DMS79 treated with DMSO at 0.1 percent for 48 hours (cell line): ENCODE data around the gene AHDC1.
A peak's percentile ranks its signal among the peaks of the same experiment; 100 is the strongest.

Experiments used
- DNase-seq: peaks from one replicate; lab custom pipeline; 2025; lab: John Stamatoyannopoulos, UW

Gene AHDC1

DNA sequence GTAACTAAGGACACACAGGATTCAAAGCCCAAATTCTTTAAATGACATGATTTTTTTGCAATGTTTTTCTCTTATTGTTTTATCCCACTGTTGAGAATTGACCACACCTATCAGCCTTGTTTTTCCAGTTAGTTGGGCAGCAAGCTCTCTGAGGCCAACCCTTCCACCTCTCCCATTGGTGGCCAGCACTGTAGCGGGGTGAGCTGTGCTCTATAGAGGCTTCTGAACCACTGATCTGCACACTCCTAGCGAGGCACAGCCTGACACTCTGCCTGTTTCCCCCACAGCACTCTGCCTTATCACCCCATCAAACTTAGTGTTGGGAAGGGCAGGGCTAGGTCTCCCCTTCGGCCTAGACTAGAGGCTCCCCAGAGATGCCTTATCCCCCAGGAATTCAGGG, 19.5 kb downstream of the AHDC1 start:
- no peak for DNase-seq

DNA sequence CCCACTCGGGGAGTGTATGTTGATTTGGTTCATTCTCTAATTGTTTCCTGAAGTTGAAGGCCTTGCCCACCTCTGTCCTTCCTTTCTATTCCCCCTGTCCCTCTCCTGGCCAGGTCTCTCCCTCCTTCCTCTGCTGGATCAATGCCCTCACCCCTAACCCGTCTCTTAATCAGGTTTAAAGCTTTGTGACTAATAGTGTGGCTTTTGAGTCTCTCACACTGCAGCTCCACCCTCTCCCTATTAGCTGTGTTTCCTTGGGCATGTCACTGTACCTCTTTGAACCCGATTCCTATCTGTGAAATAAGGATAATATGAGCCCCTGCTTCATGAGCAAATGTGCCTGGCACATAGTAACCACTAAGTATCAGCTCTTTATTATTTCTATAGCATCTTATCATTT, 20.5 kb downstream of the AHDC1 start:
- DNase-seq, result no peak

DNA sequence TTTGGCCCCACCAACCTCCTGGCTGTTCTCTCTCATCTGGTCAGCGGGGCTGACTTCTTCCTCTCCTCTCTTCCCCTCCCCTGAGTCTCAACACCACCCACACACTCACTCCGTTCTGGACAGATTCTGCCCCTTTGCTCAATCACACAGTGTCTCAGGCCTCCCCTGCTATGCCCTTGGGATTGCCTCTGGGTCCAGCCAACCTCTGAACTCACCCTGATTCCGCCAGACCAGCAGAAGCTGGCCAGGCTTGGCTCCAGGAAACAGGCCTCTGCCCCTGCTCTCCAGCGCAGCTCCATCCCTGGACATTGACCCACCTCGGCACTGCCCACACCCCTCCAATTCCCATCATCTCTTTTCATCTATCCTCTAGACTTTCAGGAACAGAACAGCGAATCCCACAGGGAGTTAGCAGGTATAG, 22.1 kb downstream of the AHDC1 start:
- DNase-seq, result no peak

DNA sequence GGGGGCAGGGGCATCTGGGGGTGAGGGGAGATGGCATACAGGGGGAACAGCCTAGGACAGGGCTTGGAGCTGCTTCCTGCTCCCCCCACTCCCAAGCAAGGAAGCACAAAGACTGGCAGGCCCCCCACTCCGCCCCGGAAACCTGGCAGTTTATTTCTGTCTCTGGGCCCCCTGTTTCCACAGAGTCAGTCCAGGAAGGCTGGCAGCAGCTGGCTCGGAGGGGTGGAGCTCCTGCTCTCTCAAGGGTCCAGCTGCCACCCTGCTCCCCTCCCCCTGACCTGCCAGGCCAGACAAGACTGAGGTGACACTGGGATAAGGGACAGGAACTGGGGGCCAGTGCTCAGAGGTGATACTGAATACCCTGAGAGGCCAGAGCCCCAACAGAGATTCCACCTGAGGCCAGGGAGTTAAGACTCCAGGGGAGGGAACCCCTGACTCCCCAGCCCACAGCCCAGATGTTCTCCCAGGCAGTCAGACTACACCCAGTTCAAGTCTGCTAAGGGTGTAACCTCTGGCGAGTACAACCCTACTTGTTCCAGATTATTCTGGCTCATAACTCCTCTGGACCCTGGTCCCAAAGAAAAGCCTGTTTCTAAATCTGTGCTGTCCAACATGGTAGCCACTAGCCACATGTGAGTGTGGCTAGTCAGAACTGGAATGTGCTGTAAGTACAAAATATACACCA, 26.3 kb downstream of the AHDC1 start:
- DNase-seq, result no peak

DNA sequence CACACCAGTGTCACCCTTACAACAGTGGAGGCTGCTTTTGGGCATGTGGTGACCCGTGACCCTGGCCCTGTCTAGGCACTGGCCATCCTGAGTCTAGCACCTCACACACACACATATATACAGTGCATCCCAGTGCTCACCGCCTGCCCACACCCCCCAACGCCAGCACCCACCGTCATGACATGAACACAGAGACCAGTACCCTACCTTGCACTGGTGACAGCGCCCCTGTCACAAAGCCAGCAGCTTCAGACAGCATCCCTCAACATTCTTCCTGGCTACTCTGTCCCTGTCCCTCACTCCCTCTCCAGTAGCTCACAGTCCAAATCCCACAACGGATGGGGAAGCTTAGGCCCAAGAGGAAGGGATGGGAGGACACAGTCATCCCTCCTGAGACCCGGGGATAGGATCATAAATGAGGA, 27.1 kb downstream of the AHDC1 start:
- no peak for DNase-seq

DNA sequence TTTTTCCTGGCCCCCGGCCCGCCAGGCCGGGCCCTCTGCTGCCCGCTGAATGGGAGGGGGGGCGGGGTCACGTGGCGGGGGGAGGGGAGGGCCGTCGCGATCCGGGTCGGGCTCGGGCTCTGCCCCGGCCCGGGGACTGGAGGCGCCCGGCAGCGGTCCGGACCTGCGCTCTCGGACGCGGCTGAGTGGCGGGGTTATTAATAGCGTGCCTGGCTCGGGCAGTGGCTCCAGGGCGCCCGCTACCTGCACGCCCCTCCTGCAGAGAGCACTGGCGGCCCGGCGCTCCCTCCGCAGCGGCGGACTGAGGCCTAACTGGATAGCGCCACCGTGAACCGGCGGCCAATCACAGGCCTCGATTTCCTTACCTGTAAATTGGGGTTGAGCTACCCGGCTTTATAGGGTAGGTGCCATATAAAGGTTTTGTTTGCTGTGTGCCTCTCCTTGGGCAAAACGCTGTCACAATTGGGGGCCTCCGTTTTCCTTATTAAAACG, 28.1 kb downstream of the AHDC1 start:
- peak; percentile 75 for DNase-seq

DNA sequence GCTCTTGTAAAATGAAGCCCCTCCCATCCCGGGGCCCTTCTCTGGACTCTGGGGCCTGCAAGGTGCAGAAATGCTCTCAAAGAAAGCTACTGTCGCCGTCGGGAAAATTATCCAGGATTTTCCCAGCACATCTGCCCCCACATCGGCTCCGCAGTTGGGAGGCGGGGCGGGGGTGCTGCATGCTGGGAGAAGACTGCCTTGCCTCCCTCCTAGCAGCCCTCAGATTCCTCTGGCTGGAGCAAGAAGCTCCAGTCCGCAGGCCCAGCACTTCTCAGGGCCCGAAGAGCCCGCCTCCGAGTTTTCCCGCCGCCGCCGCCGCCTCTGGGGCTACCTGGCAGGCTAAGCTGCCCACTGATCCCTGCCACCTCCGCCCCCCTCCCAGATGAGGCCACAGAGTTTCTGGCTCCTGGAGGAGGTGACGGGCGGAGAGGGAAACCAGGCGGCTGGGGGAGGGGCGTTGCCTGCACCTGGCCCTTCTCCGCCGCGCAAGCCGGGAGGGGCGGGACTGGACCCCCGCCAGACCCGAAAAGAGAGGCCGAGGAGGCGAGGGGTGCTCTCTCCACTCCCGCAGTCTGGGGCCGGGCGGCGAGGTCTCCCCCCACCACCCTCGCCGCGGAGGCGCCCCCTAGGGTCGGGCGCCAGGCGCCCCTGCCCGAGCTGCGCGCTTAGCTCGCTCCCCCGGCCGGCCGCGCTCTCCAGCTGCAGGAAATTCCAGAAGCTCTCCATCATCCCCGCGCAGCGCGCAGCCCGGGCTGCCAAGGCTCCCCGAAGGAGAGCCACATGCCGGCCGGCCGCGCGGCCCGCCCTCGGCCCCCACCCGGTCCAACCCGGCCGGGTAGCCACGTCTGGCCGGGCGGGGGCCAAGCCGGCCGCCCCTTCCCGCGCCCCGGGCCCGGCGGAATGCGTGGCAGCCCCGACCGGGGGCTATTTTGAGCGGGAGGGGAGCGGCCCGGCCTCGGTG, 28.8 kb downstream of the AHDC1 start:
- peak; percentile 93 for DNase-seq

DNA sequence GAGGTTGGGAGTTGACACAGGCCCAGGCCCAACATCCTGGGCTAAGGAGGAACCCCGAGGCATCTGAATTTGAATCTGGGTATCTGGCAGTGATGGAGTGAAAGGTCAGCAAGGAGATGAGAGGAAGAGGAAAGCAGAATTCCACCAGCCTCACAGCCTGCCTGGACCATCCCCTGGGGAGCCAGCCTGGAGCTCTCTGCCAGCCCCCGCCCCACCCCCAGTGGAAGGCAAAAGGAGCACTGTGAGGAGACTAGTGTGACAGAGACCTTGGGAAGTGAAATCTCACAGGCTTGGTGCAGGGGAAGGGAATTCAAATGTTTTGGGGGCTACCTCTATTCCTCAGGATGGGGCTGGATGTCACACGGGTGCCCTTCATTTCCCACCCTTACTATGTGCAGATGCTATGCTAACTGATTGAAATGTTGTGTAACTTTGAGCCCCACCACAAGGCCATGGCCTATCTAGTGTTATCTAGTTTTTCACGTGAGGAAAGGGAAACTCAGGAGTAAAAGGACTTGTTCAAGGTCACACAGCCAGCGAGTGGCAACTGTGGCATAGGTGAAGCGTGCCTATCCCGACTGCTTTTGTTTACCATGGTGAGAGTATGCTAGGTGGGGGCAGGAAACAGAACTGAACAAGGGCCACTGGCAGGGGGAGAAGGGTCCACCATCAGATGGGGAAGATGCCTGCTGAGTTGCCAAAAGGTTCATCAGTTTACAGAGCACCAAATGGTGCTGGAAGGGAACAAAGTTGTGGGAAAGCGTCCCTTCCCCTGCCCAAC, 29.8 kb downstream of the AHDC1 start:
- no peak for DNase-seq

DNA sequence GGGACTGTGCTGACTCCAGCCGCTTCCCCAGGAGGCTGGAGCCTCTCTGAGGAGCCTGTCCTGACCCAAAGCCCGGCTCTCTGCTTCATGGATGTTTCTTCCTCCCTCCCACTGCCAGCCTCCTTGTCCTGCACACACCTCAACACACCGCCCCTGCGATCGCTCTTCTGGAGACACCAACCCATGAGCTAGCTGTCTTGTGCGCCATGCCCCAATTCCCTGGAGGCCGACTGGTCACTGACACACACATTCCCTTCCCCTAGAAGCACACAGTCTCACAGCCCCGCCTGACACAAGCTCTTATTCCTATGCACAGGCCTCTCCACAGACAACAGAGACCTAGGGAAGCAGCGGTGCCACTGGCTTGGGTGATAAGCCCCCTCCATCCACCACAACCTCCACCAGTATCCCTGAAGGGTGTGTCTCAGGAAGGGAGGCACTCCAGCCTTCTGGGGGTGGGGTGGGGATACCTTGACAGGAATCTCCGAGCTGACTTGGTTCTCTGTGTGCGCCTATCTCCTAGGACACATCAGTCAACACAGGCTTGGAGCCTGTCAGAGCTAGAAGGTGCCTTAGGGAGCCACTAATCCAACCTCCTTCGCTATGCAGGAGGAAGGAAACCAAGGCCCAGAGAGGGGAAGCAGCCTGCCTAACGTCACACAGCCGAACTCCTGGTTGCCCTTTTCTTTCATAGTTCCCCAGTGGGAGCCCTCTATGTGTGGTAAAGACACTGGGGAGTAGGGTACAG, 31.1 kb downstream of the AHDC1 start:
- peak; percentile 33 for DNase-seq

DNA sequence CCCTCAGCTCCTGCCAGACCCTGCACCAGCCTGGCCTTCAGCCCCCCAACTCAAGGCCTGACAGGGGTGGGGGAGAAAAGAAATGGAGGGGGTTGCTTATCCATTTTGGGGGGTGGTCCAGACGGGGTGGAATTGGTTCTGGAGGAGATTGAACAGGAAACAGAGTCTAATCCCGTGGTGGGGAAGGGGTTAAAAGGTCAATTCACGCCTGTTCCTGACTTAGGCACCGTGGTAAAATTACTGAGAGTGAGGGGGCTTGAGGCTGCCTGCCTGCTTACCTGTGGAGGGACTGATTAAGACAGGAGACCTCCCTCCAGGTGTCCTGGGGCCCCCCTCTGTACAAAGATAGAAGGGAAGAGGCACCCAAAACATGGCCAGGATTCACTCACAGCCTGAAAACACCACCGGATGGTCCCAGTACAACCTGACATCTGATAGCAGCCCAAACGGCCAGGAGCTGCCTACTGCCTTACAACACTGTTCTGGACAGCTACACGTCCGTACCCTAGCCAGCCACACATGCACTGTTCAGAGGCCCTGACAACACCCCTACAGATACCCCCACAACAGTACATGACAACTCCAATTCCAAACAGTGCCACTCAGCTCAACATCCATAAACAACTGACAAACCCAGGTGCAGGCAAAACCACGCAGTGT, 31.8 kb downstream of the AHDC1 start:
- DNase-seq, result no peak

DNA sequence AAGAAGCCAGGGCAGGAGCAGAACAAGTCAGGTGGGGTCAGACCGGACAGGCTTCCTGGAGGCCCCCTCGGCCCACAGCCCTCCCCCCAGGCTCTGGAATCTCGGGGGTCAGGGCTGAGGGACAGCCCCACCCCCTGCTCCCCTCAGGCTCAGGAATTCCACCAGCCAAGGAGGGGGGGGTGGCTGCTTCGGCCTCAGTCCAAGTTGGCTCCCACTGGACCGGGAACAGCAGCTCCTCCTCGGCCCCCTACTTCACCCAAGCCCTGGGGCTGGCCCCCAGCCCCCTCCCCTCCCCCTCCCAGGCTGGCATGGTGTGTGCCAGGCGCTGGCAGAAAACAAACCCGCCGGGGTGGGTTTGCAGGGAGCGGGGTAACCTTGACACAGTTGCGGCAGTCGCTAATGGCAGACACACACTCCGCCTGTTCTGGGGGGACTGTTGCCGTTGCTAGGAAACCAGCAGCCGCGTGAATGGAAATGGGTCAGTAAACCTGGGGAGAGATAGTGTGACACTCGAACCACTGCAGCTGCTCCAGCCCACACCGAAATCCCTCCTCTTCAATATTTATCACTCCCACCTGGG, 32.4 kb downstream of the AHDC1 start:
- peak; percentile 66 for DNase-seq

DNA sequence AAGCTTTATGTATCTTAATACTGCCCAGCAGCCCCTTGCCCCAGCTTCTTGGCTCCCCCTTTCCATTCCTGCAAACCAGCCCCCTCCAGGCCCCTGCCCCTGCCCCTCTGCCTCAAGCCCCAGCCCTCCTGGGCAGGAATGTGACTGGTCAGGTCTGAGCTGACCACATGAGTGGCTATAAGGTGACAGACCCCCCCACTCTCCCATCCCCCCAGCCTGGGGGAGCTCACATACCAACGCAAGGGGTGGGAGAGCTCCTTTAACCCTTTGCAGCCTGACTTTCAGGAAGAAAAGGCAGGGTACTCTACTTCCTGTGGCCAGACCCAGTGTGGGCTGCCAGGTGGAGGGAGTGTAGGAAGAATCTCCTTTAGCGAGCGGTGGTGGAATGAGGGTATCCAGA, 33.2 kb downstream of the AHDC1 start:
- DNase-seq, result no peak

DNA sequence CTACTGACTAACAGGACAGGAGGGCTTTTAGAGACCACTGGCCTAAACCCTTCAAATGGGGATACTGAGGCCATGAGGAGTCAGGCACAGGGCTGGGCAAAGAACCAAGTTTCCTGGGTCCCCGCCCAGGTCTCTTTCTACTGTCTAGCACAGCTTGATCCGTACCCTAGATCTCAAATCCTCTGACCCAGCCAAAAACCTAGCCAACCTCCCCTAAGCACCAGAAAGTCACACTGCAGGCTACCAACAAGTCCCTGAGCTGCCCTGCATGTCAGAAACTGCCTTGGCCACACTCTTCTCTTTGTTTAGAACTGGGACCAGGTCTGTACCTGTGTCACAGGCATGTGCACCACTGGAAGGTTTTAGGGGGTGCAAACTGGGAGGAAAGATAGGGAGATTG, 33.6 kb downstream of the AHDC1 start:
- DNase-seq, result no peak

DNA sequence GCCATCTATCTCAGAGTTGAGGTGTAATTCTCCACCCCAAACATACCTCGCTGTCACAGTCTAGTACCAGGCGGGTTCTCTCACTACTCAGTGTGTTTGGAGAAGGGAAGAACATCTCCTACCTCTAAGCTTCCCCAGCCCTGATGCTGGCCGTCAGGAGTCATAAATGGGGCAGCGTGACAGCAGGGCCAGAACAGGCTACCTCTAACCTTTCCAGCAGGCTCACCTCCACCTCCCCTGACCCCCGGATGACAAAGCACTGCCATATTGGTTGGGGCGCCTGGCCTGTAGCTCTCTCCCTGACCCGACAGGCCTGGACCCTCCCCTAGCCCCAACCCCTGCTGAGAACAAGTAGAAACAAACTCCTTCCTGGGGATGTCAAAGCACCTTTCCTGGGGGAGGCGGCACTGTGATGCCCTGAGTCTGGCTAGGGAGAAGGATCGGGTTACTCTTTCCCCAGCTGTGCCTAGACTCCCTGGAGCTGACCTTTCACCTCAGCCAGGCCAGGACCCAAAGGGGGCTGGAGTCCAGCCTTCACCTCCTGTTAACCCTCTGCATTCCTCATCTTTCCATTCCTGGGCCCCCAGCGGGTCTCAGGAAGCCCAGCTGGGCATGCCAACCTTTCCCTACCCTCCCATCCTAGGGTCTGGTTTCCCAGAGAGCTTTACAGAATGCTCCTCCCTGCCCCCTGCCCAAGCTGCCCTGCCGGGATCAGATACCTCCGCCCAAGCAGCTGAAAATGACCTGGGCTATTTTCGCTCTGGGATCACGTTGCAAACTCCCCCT, 34.2 kb downstream of the AHDC1 start:
- DNase-seq, result no peak

DNA sequence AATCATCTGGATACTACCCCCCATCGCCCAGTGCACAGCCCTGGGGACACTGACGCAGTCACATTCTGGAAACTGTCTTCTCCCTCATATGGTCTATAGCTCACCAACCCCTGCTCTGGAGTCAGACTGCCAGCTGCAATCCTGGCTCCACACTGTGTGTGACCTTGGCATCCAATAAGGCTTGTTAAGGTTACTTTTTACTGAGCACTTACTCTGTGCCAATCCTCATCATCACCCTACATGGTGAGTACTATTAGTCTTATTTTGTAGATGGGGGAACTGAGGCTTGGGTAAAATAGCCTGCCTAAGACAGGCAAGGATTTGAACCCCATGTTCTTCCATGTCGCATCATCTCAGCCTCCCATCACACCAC, 34.9 kb downstream of the AHDC1 start:
- DNase-seq, result no peak

DNA sequence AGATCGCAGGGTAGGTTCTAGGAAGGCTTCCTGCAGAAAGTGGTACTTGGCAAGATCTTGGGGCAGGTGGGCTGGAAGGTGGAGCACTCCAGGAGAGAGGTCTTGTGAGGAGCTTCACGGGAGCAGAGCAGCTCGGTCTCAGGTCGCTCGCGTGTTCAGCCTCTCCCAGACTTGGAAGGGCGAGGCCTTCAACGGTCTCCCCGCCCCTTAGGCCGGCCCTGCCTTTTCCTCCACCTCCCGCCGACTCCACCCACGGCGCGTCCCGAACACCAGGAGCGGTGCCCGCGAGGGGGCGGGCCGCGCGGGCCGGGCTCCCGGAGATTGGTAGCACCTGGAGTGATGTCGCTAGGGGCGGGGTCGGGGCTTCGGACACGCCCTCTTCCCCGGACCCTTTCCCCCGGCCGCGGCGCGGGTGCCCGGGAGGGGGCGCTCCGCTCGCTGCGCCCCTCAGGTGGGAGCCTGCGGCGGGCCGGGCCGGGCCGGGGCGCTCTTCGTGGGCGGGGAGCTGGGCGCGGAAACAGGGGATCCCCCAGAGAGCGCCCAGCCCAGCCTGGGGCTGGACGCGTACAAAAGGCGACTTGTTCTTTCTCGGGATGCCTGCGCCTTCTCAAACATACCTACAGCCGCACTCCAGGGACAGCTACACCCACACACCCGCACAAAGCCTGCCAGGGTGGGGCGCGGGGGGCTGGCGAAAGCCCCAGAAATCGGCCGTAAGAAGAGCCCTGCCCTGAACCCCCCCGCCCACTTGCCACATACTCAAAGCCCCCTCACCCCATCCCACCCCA, 35.5 kb downstream of the AHDC1 start:
- no peak for DNase-seq

DNA sequence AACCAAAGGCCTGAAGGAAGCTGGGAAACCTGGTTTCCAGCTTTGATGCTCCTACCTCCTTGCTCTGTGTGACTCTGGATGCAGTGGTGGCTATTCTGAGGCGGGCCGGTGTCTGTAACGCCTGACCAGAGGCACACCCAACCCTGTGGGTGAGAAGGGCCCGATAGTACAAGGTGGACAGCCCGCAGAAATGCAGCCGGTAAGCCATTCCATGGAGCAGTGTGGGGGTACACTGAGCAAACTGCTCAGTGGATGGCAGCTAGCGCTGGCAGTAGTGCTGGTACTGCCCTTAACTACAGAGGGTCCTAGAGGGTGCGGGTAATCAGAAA, 36.0 kb downstream of the AHDC1 start:
- no peak for DNase-seq

DNA sequence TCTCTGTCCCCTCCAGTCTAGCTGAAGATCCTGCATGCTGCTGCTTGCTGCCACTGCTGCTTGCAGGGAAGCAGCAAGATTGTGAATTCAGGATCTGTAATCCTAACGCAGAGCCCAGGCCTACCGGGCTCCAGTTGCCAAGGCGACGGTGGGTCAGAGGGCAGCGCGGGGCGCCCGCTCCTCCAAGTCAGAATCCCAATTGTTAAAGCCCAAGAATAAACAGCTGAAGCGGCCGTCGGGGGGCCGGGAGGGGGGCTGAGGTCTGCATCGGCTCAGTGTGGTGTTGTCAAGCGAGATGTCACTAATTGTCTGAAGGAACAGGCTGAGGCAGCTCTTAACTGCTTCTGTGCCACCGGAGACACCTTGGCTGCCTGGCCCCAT, 36.8 kb downstream of the AHDC1 start:
- no peak for DNase-seq

DNA sequence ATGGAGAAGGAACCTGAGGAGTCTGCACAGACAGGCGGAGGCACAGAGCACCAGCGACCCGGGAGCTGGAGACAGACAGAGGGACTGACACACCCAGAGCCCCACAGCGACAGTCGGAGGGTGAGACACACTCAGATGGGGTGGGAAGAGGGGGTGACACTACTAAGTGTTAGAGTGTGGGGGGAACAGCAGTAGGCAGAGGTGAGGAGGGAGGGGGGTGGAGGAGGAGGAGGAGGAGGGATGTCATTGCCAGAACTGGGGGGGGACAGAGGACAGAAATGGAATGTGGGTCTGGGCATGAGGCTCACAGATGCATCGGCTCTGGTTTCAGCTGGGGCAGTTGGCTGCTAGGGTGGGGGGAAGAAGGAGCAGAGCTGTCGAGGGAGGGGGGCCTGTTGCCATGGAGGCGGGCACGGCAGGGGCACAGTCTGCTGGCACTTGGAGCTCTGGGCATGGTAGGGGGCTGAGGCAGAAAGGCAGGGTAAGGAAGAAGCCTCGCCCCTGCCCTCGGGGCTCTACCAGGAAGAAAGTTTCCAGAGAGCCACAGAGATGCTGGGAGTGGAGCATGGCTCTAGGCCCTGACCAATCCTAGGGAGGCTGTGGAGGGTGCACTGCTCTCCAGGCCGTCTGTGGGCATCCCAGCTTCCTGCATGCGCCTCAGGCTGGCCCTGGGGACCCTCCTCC, 37.3 kb downstream of the AHDC1 start:
- no peak for DNase-seq
